WTC11 (cell line): ENCODE results near the gene TYROBP. TPM values are rescaled to one million over a fixed set of nuclear protein-coding genes. Genes with fewer than 3 reads are reported as not detected.

Source experiments
- ATAC-seq: fragments of 200-7000 bp; cut with Tn5 transposase; 2 replicates; pipeline ENCODE4 v1.10.0; 2021; ENCODE audit warnings: mild to moderate bottlenecking, moderate library complexity
- CTCF ChIA-PET: fragments of 300-600 bp; sonication (Branson Sonifier 250); formaldehyde crosslinking; loops from one replicate; lab custom pipeline; 2021; ENCODE audit warnings: antibody characterized with exemption; lab: Charles Lee
- POLR2A ChIA-PET: fragments of 350-600 bp; sonication (Branson Sonifier 250); formaldehyde crosslinking; loops from one replicate; lab custom pipeline; 2021; ENCODE audit warnings: antibody characterized with exemption; lab: Charles Lee
- DNase-seq: peaks from one replicate; pipeline ENCODE4 v3.0.0; 2021; ENCODE audit warnings: low spot score
- H3K27ac Mint-ChIP-seq: 2 replicates; pipeline ENCODE4 v1.8.0; 2021; ENCODE audit warnings: mixed read lengths
- H3K27me3 Mint-ChIP-seq: 2 replicates; pipeline ENCODE4 v1.8.0; 2021; ENCODE audit warnings: low read depth, mild to moderate bottlenecking, moderate library complexity, mixed read lengths
- H3K36me3 Mint-ChIP-seq: 2 replicates; pipeline ENCODE4 v1.8.0; 2021; ENCODE audit warnings: mixed read lengths
- H3K4me1 Mint-ChIP-seq: 2 replicates; pipeline ENCODE4 v1.8.0; 2022; ENCODE audit warnings: mixed read lengths
- H3K4me3 Mint-ChIP-seq: 2 replicates; pipeline ENCODE4 v1.8.0; 2021; ENCODE audit warnings: mild to moderate bottlenecking, moderate library complexity, mixed read lengths
- H3K9me3 Mint-ChIP-seq: 2 replicates; pipeline ENCODE4 v1.8.0; 2021; ENCODE audit warnings: mixed read lengths
- ATF1 ChIP-seq: sonication (generic); formaldehyde crosslinking; IDR thresholded peaks from 2 replicates; pipeline ENCODE4 v1.8.1; 2023; ENCODE audit warnings: mild to moderate bottlenecking, moderate library complexity, missing genetic modification reagents
- CREM ChIP-seq: sonication (generic); formaldehyde crosslinking; IDR thresholded peaks from 2 replicates; pipeline ENCODE4 v1.8.1; 2022; ENCODE audit warnings: mild to moderate bottlenecking, missing genetic modification reagents, moderate library complexity
- ESRRA ChIP-seq: sonication (generic); formaldehyde crosslinking; IDR thresholded peaks from 2 replicates; pipeline ENCODE4 v1.8.1; 2022; ENCODE audit warnings: mild to moderate bottlenecking, missing genetic modification reagents, borderline replicate concordance
- FOXK1 ChIP-seq: sonication (generic); formaldehyde crosslinking; IDR thresholded peaks from 2 replicates; pipeline ENCODE4 v1.8.0; 2022; ENCODE audit warnings: mild to moderate bottlenecking, moderate library complexity, missing genetic modification reagents
- GRHL2 ChIP-seq: fragments of 250-450 bp; sonication (Bioruptor Pico); IDR thresholded peaks from 2 replicates; pipeline ENCODE4 v1.8.0; 2022; ENCODE audit warnings: mild to moderate bottlenecking, moderate library complexity; ENCODE audit not compliant: insufficient replicate concordance, severe bottlenecking
- NR3C1 ChIP-seq: sonication (generic); formaldehyde crosslinking; conservative IDR thresholded peaks from 2 replicates; pipeline ENCODE4 v1.8.1; 2023; ENCODE audit warnings: low read depth, mild to moderate bottlenecking, missing genetic modification reagents
- ZNF121 ChIP-seq: sonication (generic); formaldehyde crosslinking; IDR thresholded peaks from 2 replicates; pipeline ENCODE4 v1.8.0; 2023; ENCODE audit warnings: missing genetic modification reagents
- ZNF263 ChIP-seq: sonication (generic); formaldehyde crosslinking; IDR thresholded peaks from 2 replicates; pipeline ENCODE4 v1.8.1; 2022; ENCODE audit warnings: low read depth, mild to moderate bottlenecking, moderate library complexity, missing genetic modification reagents
- ZNF671 ChIP-seq: fragments of 250-450 bp; sonication (Bioruptor Pico); IDR thresholded peaks from 2 replicates; pipeline ENCODE4 v1.8.0; 2021; ENCODE audit warnings: mild to moderate bottlenecking
- total RNA-seq: library from RNA; stranded (reverse); gene quantifications from 3 replicates; pipeline ENCODE4 v1.2.3, GENCODE V29; 2021
- TF ChIP-seq, protein P1 (sequence below): sonication (generic); formaldehyde crosslinking; IDR thresholded peaks from 2 replicates; pipeline ENCODE4 v1.8.0; 2023; ENCODE audit warnings: missing genetic modification reagents
- TF ChIP-seq, protein P2 (sequence below): sonication (generic); formaldehyde crosslinking; IDR thresholded peaks from 2 replicates; pipeline ENCODE4 v1.8.1; 2023; ENCODE audit warnings: mild to moderate bottlenecking, missing genetic modification reagents, moderate library complexity
- TF ChIP-seq, protein P3 (sequence below): sonication (generic); formaldehyde crosslinking; IDR thresholded peaks from 2 replicates; pipeline ENCODE4 v1.8.1; 2022; ENCODE audit warnings: mild to moderate bottlenecking, missing genetic modification reagents, moderate library complexity, borderline replicate concordance
- TF ChIP-seq, protein P4 (sequence below): sonication (generic); formaldehyde crosslinking; IDR thresholded peaks from 2 replicates; pipeline ENCODE4 v1.8.1; 2023; ENCODE audit warnings: mild to moderate bottlenecking, moderate library complexity, missing genetic modification reagents
- TF ChIP-seq, protein P5 (sequence below): sonication (generic); formaldehyde crosslinking; IDR thresholded peaks from 2 replicates; pipeline ENCODE4 v1.8.1; 2022; ENCODE audit warnings: missing genetic modification reagents, borderline replicate concordance
- TF ChIP-seq, protein P6 (sequence below): sonication (generic); formaldehyde crosslinking; IDR thresholded peaks from 2 replicates; pipeline ENCODE4 v1.8.0; 2022; ENCODE audit warnings: missing genetic modification reagents
- TF ChIP-seq, protein P7 (sequence below): fragments of 250-450 bp; sonication (Bioruptor Pico); conservative IDR thresholded peaks from 2 replicates; pipeline ENCODE4 v1.9.0; 2021; ENCODE audit warnings: mild to moderate bottlenecking

The TYROBP gene
- total RNA-seq, 1 experiment from 2014 or later, result 0.46 TPM

DNA sequence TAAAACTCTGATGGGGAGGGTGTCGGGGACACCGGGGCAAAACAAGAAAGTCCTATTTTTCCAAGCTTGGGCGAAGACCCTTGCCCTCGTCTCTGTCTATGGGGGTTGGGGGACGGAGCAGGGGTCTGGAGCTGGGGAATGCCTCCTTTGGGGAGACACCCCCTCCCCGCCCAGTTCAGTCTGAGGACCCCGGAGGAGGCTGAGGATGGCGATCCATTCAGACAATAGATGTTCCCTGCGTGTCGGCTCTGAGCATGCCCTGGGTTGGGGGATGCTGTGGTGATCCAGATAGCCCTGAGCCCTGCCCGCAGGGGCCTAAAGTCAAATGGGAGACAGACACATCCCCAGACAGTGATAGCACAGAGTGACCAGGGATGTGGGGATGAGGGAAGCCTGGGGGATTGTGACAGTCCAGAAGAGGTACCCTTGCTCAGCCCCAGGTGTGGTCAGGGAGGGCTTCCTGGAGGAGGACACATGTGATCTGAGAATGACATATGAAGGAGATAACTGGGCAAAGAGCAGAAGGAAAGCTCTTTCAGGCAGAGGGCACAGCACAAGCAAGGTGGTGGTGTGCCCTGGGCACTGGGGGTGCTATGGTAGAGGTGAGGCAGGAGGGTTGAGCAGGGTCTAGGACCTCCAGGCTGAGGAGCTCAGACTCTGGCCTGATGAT lies 37.2 kb upstream of the TYROBP start:
- CTCF ChIA-PET, result interaction anchor here (0.7 to 1.0 kb wide), 2 partner anchors 14 to 49 kb away, joined by 3 to 4 read pairs; partner anchors contain the start of gene SDHAF1
- Mint-ChIP-seq H3K4me3 (no peak overlapping the region), H3K36me3 (peaks cover 14% of the 10 kb centered on the region), H3K9me3 (no peaks in the 10 kb centered on the region), H3K4me1 (peaks cover 8% of the 10 kb centered on the region), H3K27ac (no peak overlapping the region), H3K27me3 (no peaks in the 10 kb centered on the region; the same call in 1 of the 2 replicates)
- DNase-seq, result no peak
- TF ChIP-seq, protein P1, sequence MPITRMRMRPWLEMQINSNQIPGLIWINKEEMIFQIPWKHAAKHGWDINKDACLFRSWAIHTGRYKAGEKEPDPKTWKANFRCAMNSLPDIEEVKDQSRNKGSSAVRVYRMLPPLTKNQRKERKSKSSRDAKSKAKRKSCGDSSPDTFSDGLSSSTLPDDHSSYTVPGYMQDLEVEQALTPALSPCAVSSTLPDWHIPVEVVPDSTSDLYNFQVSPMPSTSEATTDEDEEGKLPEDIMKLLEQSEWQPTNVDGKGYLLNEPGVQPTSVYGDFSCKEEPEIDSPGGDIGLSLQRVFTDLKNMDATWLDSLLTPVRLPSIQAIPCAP (CRISPR knock-in tag), result no peak
- TF ChIP-seq ATF1 (CRISPR knock-in tag) (no peak), ZNF263 (CRISPR knock-in tag) (no peak), GRHL2 (CRISPR knock-in tag) (no peak), ESRRA (CRISPR knock-in tag) (no peak)
- ATAC-seq, result no peak
- POLR2A ChIA-PET, result no interaction called here

DNA sequence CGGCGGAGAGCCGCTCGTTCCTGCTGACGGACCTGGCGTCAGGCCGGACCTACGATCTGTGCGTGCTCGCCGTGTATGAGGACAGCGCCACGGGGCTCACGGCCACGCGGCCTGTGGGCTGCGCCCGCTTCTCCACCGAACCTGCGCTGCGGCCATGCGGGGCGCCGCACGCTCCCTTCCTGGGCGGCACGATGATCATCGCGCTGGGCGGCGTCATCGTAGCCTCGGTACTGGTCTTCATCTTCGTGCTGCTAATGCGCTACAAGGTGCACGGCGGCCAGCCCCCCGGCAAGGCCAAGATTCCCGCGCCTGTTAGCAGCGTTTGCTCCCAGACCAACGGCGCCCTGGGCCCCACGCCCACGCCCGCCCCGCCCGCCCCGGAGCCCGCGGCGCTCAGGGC lies 36.5 kb upstream of the TYROBP start:
- no peaks in the 10 kb centered on the region for H3K27me3 Mint-ChIP-seq
- DNase-seq, result no peak
- peaks cover 14% of the 10 kb centered on the region for H3K36me3 Mint-ChIP-seq
- no peaks in the 10 kb centered on the region for H3K9me3 Mint-ChIP-seq
- H3K4me1 Mint-ChIP-seq, result peaks cover 8% of the 10 kb centered on the region
- H3K27ac Mint-ChIP-seq, result no peak overlapping the region
- no peak for ATAC-seq
- H3K4me3 Mint-ChIP-seq, result no peak overlapping the region
- CTCF ChIA-PET, result interaction anchor here (0.6 to 0.9 kb wide), 2 partner anchors 75 to 270 kb away, joined by 4 to 5 read pairs; no protein-coding TSS in a partner anchor
- POLR2A ChIA-PET, result no interaction called here
- TF ChIP-seq ESRRA (CRISPR knock-in tag) (no peak), FOXK1 (no peak), ZNF671 (CRISPR knock-in tag) (no peak), GRHL2 (CRISPR knock-in tag) (no peak), NR3C1 (CRISPR knock-in tag) (no peak), ZNF121 (no peak), CREM (CRISPR knock-in tag) (no peak)
- TF ChIP-seq, protein P2, sequence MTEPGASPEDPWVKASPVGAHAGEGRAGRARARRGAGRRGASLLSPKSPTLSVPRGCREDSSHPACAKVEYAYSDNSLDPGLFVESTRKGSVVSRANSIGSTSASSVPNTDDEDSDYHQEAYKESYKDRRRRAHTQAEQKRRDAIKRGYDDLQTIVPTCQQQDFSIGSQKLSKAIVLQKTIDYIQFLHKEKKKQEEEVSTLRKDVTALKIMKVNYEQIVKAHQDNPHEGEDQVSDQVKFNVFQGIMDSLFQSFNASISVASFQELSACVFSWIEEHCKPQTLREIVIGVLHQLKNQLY, result no peak
- TF ChIP-seq, protein P1 (CRISPR knock-in tag), result no peak
- TF ChIP-seq, protein P3, sequence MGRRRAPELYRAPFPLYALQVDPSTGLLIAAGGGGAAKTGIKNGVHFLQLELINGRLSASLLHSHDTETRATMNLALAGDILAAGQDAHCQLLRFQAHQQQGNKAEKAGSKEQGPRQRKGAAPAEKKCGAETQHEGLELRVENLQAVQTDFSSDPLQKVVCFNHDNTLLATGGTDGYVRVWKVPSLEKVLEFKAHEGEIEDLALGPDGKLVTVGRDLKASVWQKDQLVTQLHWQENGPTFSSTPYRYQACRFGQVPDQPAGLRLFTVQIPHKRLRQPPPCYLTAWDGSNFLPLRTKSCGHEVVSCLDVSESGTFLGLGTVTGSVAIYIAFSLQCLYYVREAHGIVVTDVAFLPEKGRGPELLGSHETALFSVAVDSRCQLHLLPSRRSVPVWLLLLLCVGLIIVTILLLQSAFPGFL (CRISPR knock-in tag), result no peak
- TF ChIP-seq, protein P4, sequence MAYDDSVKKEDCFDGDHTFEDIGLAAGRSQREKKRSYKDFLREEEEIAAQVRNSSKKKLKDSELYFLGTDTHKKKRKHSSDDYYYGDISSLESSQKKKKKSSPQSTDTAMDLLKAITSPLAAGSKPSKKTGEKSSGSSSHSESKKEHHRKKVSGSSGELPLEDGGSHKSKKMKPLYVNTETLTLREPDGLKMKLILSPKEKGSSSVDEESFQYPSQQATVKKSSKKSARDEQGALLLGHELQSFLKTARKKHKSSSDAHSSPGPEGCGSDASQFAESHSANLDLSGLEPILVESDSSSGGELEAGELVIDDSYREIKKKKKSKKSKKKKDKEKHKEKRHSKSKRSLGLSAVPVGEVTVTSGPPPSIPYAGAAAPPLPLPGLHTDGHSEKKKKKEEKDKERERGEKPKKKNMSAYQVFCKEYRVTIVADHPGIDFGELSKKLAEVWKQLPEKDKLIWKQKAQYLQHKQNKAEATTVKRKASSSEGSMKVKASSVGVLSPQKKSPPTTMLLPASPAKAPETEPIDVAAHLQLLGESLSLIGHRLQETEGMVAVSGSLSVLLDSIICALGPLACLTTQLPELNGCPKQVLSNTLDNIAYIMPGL (CRISPR knock-in tag), result no peak
- TF ChIP-seq, protein P5, sequence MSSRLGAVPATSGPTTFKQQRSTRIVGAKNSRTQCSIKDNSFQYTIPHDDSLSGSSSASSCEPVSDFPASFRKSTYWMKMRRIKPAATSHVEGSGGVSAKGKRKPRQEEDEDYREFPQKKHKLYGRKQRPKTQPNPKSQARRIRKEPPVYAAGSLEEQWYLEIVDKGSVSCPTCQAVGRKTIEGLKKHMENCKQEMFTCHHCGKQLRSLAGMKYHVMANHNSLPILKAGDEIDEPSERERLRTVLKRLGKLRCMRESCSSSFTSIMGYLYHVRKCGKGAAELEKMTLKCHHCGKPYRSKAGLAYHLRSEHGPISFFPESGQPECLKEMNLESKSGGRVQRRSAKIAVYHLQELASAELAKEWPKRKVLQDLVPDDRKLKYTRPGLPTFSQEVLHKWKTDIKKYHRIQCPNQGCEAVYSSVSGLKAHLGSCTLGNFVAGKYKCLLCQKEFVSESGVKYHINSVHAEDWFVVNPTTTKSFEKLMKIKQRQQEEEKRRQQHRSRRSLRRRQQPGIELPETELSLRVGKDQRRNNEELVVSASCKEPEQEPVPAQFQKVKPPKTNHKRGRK (CRISPR knock-in tag), result no peak
- TF ChIP-seq, protein P6, sequence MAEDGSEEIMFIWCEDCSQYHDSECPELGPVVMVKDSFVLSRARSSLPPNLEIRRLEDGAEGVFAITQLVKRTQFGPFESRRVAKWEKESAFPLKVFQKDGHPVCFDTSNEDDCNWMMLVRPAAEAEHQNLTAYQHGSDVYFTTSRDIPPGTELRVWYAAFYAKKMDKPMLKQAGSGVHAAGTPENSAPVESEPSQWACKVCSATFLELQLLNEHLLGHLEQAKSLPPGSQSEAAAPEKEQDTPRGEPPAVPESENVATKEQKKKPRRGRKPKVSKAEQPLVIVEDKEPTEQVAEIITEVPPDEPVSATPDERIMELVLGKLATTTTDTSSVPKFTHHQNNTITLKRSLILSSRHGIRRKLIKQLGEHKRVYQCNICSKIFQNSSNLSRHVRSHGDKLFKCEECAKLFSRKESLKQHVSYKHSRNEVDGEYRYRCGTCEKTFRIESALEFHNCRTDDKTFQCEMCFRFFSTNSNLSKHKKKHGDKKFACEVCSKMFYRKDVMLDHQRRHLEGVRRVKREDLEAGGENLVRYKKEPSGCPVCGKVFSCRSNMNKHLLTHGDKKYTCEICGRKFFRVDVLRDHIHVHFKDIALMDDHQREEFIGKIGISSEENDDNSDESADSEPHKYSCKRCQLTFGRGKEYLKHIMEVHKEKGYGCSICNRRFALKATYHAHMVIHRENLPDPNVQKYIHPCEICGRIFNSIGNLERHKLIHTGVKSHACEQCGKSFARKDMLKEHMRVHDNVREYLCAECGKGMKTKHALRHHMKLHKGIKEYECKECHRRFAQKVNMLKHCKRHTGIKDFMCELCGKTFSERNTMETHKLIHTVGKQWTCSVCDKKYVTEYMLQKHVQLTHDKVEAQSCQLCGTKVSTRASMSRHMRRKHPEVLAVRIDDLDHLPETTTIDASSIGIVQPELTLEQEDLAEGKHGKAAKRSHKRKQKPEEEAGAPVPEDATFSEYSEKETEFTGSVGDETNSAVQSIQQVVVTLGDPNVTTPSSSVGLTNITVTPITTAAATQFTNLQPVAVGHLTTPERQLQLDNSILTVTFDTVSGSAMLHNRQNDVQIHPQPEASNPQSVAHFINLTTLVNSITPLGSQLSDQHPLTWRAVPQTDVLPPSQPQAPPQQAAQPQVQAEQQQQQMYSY (CRISPR knock-in tag), result no peak
- TF ChIP-seq, protein P7, sequence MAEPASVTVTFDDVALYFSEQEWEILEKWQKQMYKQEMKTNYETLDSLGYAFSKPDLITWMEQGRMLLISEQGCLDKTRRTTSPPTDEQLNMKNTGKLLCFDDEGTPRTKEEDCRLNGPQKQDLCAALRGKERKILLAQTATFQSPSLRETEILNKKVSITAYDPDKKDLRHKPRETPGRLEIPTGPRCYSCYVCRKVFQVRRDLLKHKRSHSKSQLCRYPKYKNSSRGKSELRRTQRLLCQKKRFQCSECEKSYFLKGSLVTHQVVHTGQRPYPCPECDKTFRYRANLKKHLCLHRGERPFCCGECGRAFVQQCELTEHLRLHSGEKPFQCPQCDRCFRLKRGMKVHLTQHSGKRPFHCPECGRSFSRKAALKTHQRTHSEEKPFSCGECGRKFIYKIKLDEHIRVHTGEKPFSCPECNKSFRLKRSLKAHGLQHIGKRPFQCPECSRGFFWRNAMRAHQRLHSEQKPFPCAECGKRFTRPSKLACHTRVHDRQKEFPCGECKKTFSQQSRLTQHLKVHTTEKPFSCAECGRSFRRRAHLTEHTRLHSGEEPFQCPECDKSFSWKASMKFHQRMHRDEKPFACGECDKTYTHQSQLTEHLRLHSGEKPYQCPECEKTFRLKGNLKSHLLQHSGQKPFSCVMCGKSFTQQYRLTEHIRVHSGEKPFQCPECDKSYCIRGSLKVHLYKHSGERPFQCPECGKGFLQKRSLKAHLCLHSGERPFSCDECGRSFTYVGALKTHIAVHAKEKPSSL, result no peak
